Measurements from ENCODE around the gene C22orf39.

GRCh38 chr22:19482297-19482696 is 34.8 kb upstream of the C22orf39 start:
- TF ChIP-seq CTCF (IDR thresholded peaks at IDR 0.05): no peak
- no peak for TF ChIP-seq POLR2A (IDR thresholded peaks at IDR 0.05)
